Vagina (tissue), 2 donors: ENCODE results near the gene IL11. TPM values are rescaled to one million over a fixed set of nuclear protein-coding genes. Genes with fewer than 3 reads are reported as not detected.

Source experiments
- DNase-seq, 2 donors: peaks; one replicate each; pipeline ENCODE4 v3.0.0-alpha.2; 2017; ENCODE audit errors: extremely low spot score in 2 of 2
- H3K27ac ChIP-seq: fragments of 200-600 bp; sonication (generic); one replicate; pipeline ENCODE4 v1.5.1; 2019
- H3K27me3 ChIP-seq: fragments of 200-600 bp; sonication (generic); one replicate; pipeline ENCODE4 v1.5.1; 2019
- H3K36me3 ChIP-seq, 2 donors: fragments of 200-600 bp; sonication (generic); one replicate each; pipeline ENCODE4 v1.5.1; 2017 to 2019
- H3K4me1 ChIP-seq: fragments of 200-600 bp; sonication (generic); one replicate; pipeline ENCODE4 v1.5.1; 2019
- H3K4me3 ChIP-seq, 2 donors: fragments of 200-600 bp; sonication (generic); 1 replicate in 1 of 2; 2 replicates in 1 of 2; pipeline ENCODE4 v1.5.1; 2016 to 2019
- H3K9me3 ChIP-seq: fragments of 200-600 bp; sonication (generic); one replicate; pipeline ENCODE4 v1.5.1; 2019
- POLR2A ChIP-seq, 2 donors: fragments of 450-650 bp; IDR thresholded peaks; one replicate each; pipeline ENCODE4 v1.6.1; 2017; ENCODE audit warnings: antibody characterized with exemption in 2 of 2, mild to moderate bottlenecking in 2 of 2, moderate library complexity in 2 of 2
- POLR2AphosphoS5 ChIP-seq, 2 donors: sonication (generic); formaldehyde crosslinking; IDR thresholded peaks; one replicate each; pipeline ENCODE4 v1.9.0; 2017; ENCODE audit warnings: antibody characterized with exemption in 2 of 2, mild to moderate bottlenecking in 2 of 2, low read depth in 1 of 2; ENCODE audit not compliant: insufficient read depth in 1 of 2
- intact Hi-C: fragments of 100-400 bp; cut with DNase I; formaldehyde crosslinking; loops from one replicate; pipeline ENCODE4 v1.15.1; 2023
- total RNA-seq: library from RNA; depleted of rRNA; stranded (reverse); fragments of >200 nt; gene quantifications from one replicate; pipeline ENCODE4 v1.2.3, GENCODE V29; 2016
- TF ChIP-seq, protein P1 (sequence below), 3 experiments: fragments of 450-650 bp in 2 of 3; fragments of 200-600 bp in 1 of 3; sonication (generic) in 1 of 3; IDR thresholded peaks; one replicate each; pipeline ENCODE4 v1.5.1; 2017 to 2019; ENCODE audit warnings: antibody characterized with exemption in 3 of 3, mild to moderate bottlenecking in 2 of 3, moderate library complexity in 2 of 3

The IL11 gene
- total RNA-seq, 1 donor from 2014 or later: not detected

DNA sequence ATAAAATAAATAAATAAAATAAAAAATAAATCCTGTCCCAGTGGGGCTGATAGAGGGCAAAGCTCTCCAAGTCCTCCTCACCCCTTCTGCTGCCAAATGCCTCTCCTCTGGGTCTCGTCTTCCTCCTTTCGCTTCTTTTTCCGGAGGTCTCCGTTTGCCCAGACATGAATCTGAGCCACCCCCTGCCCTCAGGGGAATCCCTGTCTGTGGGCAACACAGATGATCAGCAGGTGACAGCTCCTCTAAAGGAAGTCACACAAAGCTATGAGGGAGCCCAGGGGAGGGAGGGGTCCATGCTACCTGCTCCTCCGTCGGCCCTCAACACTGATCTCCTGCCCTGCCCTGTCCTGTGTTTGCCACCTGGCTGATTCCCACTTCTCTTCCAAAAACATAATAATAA is 45.6 kb downstream of the IL11 start:
- intact Hi-C loops: no loop called here
- no peak for DNase-seq
- H3K4me1 ChIP-seq: no peaks in the 10 kb centered on the region
- no peaks in the 10 kb centered on the region for H3K9me3 ChIP-seq
- H3K36me3 ChIP-seq: no peaks in the 10 kb centered on the region
- H3K27ac ChIP-seq: no peak overlapping the region
- no peak for TF ChIP-seq POLR2AphosphoS5 (IDR thresholded peaks at IDR 0.05; ENCODE audit: insufficient read depth in 1 of 2, low read depth in 1 of 2)
- H3K27me3 ChIP-seq: no peaks in the 10 kb centered on the region
- H3K4me3 ChIP-seq: no peak overlapping the region

DNA sequence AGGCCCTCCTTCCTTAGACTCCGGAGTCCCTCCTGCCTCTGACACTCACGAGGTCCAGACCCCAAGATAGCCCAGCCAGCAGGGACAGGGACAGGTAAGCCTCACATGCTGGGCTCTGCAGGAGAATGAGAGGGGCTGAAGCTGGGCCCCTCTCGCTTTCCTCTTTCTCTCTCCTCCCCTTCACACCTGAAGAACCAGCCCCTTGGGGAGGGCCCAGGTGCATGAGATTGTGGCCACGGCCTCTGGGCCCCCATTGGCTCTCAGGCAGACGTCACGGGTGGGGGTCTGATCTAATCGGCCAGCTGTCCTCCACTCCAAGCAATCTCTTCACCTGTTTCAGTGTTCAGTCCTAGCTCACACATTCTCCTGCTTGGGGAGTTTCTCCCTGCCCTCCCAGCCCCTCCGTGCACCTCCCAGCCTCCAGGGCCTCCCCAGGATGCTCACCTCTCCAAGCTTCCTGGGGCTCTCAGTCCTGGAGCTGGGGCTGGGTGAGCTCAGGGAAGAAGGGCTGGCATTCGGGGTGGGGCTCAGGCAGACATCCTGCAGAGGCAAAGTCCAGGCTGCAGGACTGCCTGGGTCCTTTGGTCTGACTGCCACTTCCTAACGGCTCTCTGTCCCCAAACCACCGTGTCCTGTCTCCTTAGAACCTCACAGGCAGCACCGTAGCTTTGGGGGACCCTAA is 47.9 kb downstream of the IL11 start:
- TF ChIP-seq POLR2A (IDR thresholded peaks at IDR 0.05) (no peak), POLR2AphosphoS5 (IDR thresholded peaks at IDR 0.05; ENCODE audit: insufficient read depth in 1 of 2, low read depth in 1 of 2) (no peak)
- TF ChIP-seq, protein P1, sequence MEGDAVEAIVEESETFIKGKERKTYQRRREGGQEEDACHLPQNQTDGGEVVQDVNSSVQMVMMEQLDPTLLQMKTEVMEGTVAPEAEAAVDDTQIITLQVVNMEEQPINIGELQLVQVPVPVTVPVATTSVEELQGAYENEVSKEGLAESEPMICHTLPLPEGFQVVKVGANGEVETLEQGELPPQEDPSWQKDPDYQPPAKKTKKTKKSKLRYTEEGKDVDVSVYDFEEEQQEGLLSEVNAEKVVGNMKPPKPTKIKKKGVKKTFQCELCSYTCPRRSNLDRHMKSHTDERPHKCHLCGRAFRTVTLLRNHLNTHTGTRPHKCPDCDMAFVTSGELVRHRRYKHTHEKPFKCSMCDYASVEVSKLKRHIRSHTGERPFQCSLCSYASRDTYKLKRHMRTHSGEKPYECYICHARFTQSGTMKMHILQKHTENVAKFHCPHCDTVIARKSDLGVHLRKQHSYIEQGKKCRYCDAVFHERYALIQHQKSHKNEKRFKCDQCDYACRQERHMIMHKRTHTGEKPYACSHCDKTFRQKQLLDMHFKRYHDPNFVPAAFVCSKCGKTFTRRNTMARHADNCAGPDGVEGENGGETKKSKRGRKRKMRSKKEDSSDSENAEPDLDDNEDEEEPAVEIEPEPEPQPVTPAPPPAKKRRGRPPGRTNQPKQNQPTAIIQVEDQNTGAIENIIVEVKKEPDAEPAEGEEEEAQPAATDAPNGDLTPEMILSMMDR (IDR thresholded peaks at IDR 0.05): no peak
- no peaks in the 10 kb centered on the region for H3K36me3 ChIP-seq
- DNase-seq: no peak
- no peaks in the 10 kb centered on the region for H3K9me3 ChIP-seq
- no peaks in the 10 kb centered on the region for H3K4me1 ChIP-seq
- intact Hi-C loops: no loop called here
- H3K27ac ChIP-seq: no peak overlapping the region
- no peaks in the 10 kb centered on the region for H3K27me3 ChIP-seq
- no peak overlapping the region for H3K4me3 ChIP-seq

DNA sequence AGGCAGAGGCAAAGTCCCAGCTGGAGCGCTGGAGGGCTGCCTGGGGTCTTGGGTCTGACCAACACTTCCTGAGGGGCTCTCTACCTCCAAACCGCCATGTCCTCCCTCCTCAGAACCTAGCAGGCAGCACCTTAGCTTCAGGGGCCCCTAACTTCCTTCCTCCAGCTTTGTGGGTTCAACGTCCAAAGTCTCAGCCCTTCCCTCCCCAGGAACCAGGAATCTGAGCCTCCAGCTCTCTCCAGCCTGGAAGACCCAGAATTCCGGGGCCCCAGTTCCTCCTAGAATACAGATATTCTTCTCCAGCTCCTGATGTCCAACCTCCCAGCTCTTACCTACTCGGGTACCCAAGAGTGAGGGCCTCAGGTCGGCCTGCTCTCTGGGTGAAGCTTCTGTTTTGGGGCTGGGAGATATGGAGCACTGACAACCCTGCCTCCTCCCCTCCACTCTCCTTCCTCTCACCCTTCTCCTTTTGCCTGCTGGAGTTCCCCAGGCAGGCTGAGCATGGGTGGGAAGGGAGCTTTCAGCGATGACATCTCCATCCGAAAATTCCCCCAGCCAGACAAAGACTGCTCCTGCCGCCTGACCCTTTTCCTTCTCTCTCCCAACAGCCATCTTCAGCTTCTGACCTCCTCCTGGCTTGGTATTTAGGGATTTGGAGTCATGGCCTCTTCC is 48.7 kb downstream of the IL11 start:
- DNase-seq: no peak
- H3K4me3 ChIP-seq: no peak overlapping the region
- TF ChIP-seq POLR2AphosphoS5 (IDR thresholded peaks at IDR 0.05; ENCODE audit: insufficient read depth in 1 of 2, low read depth in 1 of 2) (no peak), POLR2A (IDR thresholded peaks at IDR 0.05) (no peak)
- TF ChIP-seq, protein P1 (IDR thresholded peaks at IDR 0.05): no peak
- H3K9me3 ChIP-seq: no peaks in the 10 kb centered on the region
- no peaks in the 10 kb centered on the region for H3K4me1 ChIP-seq
- intact Hi-C loops: no loop called here
- no peaks in the 10 kb centered on the region for H3K27me3 ChIP-seq
- no peak overlapping the region for H3K27ac ChIP-seq
- no peaks in the 10 kb centered on the region for H3K36me3 ChIP-seq

DNA sequence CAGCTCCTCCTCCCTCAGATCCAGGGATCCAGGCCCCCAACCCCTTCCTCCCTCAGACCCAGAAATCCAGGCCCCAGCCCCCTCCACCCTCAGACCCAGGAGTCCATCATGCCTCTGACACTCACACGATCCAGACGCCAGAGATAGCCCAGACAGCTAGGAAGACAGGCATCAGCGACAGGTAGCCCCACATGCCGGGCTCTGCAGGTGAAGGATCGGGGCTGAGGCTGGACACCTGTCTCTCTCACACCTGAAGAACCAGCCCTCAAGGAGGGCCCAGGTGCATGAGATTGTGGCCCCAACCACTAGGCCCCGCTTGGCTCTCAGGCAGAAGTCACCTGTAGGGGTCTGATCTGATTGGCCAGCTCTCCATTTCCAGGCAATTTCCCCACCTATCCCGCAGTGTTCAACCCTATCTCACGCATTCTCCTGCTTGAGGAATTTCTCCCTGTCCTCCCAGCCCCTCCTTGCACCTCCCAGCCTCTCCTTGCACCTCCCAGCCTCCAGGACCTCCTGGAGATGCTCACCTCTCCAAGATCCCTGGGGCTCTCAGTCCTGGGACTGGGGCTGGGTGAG is 49.3 kb downstream of the IL11 start:
- TF ChIP-seq, protein P1 (IDR thresholded peaks at IDR 0.05): no peak
- no peak for TF ChIP-seq POLR2AphosphoS5 (IDR thresholded peaks at IDR 0.05; ENCODE audit: insufficient read depth in 1 of 2, low read depth in 1 of 2)
- TF ChIP-seq POLR2A (IDR thresholded peaks at IDR 0.05): no peak
- no peaks in the 10 kb centered on the region for H3K9me3 ChIP-seq
- no peaks in the 10 kb centered on the region for H3K27me3 ChIP-seq
- H3K4me3 ChIP-seq: no peak overlapping the region
- no peaks in the 10 kb centered on the region for H3K4me1 ChIP-seq
- no peak overlapping the region for H3K27ac ChIP-seq
- no peak for DNase-seq
- H3K36me3 ChIP-seq: no peaks in the 10 kb centered on the region
- intact Hi-C loops: no loop called here

DNA sequence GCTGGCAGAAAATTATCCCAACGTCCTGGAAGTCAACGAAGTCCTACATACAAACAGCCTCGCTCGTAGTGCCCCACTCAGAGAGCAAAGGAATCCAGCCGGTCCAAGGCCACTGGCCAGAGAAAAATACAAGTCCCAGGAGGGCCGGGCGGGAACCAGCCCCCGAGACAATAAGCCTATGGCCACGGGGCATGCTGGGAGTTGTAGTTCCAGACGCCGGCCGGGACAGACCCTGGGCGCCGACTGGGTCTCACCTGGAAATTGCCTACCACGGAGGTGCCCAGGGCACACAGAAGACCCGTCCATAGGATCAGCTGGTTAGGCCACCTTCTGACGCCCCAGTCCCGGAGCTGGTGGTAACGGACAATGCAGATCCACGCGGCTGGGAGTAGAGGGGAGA is 50.5 kb downstream of the IL11 start:
- H3K4me3 ChIP-seq: no peak overlapping the region
- H3K27me3 ChIP-seq: no peaks in the 10 kb centered on the region
- intact Hi-C loops: no loop called here
- H3K27ac ChIP-seq: no peak overlapping the region
- DNase-seq: no peak
- H3K9me3 ChIP-seq: no peaks in the 10 kb centered on the region
- TF ChIP-seq, protein P1 (IDR thresholded peaks at IDR 0.05): no peak
- TF ChIP-seq POLR2AphosphoS5 (IDR thresholded peaks at IDR 0.05; ENCODE audit: insufficient read depth in 1 of 2, low read depth in 1 of 2) (no peak), POLR2A (IDR thresholded peaks at IDR 0.05) (no peak)
- H3K36me3 ChIP-seq: no peaks in the 10 kb centered on the region
- no peaks in the 10 kb centered on the region for H3K4me1 ChIP-seq
